HL-60/S4 treated with phorbol 12-myristate 13-acetate at 8.2 ng/mL for 4 days and 3 days (cell line): ENCODE data around the gene DRG2.

Experiments
- in situ Hi-C: fragments of 300-500 bp; cut with MboI; formaldehyde crosslinking; loops from 2 replicates; pipeline ENCODE4 v1.15.0; 2022; ENCODE audit warnings: low sequenced_read_pairs

The DRG2 gene

DNA sequence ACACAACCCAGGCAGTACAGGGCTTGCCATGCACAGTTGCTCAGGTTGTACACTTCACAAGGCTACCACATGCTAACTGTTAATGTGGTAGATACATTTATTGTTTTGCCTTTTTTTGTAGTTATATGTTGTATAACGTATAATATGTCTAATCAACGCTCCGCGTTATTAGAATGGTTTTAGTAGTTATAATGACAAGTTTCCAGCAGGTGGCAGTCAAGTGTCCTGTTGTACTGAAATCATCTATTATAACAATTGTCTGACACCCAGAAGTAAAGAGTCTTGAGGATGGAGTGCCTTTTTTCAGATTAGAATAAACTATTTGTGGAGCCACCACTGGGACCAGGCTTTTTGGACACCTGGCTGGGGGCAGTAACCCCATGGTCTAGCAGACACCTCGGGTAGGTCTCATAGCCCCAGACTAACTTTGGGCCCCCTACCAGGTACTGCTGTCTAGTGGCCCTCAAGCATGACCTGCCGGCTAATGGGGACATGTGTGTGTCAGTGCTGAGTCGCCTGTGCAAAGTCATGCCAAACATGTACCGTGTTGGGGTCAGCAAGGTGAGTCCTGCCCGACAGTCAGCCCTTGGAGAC lies 53.6 kb downstream of the DRG2 start:
- in situ Hi-C loops, result no loop called here

DNA sequence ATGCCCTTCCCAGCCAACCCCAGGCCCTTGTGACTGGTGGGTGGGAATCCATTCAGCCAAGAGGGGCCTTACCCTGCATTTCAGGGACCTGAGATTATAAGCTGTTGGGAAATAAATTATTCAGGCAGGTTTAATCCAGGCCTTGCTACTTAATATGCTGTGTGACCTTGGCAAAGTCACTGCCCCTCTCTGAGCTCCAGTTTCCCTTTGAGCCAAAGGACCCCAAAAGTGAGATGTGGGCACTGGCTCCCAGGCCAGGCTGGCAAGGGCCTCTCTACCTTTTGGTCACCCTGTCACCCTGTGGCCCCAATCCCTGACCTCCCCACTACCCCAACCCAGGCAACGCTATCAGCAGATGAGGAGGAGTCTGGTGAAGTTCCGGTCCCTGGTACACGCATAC lies 54.7 kb downstream of the DRG2 start:
- in situ Hi-C loops, result no loop called here

- in situ Hi-C loops, result no loop called here
Measured at GRCh38 chr17:18143044-18143936, 55.5 kb downstream of the DRG2 start.

DNA sequence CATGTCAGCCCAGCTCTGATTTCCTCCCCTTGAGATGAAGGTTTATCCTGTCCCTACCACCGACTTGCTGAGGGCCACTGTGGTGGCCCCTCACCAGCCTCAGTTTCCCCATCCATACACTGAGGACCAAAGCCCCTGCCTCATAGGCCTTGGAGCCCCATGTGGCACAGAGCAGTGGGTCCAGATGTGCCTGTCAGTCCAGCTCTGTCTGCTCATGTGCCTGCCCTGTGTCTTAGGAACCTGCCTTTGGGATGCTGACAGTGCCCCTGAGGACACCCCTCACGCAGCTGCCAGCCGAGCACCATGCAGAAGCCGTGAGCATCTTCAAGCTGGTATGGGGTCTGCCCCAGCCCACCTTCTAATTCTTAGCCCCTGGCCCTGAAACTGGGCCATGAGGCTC lies 56.5 kb downstream of the DRG2 start:
- in situ Hi-C loops, result no loop called here

GRCh38 chr17:18144855-18145254 lies 57.1 kb downstream of the DRG2 start:
- in situ Hi-C loops, result no loop called here

DNA sequence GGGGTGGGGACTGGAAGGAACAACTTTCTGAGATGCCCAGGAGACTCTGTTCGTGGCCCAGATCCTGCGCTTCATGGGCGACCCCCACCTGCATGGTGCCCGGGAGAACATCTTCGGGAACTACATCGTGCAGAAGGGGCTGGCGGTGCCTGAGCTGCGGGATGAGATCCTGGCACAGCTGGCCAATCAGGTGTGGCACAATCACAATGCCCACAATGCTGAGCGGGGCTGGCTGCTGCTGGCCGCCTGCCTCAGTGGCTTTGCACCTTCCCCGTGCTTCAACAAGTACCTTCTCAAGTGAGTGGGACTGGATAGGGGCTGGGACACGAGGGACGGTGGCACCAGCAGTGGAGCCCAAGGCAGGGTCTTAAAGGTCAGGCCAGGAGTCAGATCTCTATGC lies 58.1 kb downstream of the DRG2 start:
- in situ Hi-C loops, result no loop called here

- in situ Hi-C loops, result no loop called here
Measured at GRCh38 chr17:18146259-18146658, 58.5 kb downstream of the DRG2 start.

GRCh38 chr17:18146980-18147379 lies 59.2 kb downstream of the DRG2 start:
- in situ Hi-C loops, result no loop called here

DNA sequence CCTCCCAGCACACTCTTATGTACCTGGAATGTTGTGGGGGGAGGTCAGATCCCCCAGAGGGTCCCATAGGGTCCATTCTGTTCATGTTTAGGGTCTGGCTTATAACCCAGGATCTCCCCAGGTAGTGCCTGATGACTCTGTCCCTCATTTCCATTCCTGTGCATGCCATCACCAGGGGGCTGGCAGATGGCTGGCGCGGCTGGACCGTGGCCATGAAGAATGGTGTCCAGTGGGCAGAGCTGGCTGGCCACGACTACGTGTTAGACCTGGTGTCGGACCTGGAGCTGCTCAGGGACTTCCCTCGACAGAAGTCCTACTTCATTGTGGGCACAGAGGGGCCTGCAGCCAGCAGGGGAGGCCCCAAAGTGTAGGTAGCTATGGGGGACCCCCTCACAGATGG lies 60.8 kb downstream of the DRG2 start:
- in situ Hi-C loops, result no loop called here

GRCh38 chr17:18151290-18151689 lies 63.5 kb downstream of the DRG2 start:
- in situ Hi-C loops, result no loop called here

GRCh38 chr17:18155179-18155578 lies 67.4 kb downstream of the DRG2 start:
- in situ Hi-C loops, result no loop called here

DNA sequence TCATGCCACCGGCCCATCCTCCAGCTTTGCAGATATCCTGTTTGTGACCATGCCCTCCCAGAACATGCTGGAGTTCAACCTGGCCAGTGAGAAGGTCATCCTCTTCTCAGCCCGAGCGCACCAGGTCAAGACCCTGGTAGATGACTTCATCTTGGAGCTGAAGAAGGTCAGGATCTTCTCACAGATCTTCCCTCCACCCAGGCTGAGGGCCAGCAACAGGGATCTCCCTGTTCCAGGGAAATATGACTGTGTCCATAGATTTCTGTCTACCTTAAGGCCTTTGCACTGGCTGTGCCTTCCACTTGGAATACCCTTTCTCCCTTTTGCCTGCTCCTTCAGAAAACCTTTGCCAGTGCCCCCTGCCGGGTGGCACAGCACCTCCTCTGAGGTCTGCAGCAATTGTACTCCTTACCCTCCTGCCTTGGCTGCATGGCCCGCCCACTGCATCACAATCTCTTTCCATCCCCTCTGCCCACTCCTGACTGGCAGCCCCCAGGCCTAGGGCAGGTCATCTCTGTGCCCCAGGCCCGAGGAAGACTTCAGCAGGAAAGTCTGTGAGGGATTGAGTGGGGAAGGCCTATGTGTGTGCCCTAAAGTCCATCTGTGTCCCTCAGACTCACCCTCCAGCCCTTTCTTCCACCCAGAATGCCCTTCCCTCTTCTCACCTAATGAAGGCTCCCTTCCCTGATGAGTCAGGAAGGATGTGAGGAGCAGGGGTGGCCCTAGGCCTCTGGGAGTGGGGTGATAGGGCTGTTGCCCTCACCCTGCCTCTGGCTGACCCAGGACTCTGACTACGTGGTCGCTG lies 68.6 kb downstream of the DRG2 start:
- in situ Hi-C loops, result no loop called here

- in situ Hi-C loops, result no loop called here
Measured at GRCh38 chr17:18156976-18157280, 69.2 kb downstream of the DRG2 start.
